ENCODE measurements around the gene ATG9B.

DNA sequence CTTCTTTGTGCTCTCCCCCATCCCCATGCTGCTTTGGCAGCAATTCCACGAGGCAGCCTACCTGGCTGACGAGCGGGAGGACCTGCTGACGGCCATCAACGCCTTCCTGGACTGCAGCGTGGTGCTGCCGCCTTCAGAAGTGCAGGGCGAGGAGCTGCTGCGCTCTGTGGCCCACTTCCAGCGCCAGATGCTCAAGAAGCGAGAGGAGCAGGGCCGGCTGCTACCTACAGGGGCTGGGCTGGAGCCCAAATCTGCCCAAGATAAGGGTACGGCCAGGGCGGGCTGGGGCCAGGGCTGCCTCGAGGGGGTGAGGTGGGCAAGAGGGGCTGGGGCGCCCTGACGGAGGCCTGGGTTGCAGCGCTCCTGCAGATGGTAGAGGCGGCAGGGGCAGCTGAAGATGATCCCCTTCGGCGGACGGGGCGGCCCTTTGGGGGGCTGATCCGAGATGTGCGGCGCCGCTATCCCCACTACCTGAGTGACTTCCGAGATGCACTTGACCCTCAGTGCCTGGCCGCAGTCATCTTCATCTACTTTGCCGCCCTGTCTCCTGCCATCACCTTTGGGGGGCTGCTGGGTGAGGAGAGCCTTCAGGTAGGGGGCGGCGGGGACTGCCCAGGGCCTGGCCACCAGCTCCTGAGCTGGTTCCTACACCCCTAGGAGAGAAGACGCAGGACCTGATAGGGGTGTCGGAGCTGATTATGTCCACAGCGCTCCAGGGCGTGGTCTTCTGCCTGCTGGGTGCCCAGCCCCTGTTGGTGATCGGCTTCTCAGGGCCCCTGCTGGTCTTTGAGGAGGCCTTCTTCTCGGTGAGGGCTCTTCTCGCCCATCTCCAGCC, 47.0 kb upstream of the ATG9B start:
- no peak for TF ChIP-seq SIN3A (IDR thresholded peaks at IDR 0.05; ENCODE audit: borderline replicate concordance, low read depth, low read length)
- TF ChIP-seq, protein P1, sequence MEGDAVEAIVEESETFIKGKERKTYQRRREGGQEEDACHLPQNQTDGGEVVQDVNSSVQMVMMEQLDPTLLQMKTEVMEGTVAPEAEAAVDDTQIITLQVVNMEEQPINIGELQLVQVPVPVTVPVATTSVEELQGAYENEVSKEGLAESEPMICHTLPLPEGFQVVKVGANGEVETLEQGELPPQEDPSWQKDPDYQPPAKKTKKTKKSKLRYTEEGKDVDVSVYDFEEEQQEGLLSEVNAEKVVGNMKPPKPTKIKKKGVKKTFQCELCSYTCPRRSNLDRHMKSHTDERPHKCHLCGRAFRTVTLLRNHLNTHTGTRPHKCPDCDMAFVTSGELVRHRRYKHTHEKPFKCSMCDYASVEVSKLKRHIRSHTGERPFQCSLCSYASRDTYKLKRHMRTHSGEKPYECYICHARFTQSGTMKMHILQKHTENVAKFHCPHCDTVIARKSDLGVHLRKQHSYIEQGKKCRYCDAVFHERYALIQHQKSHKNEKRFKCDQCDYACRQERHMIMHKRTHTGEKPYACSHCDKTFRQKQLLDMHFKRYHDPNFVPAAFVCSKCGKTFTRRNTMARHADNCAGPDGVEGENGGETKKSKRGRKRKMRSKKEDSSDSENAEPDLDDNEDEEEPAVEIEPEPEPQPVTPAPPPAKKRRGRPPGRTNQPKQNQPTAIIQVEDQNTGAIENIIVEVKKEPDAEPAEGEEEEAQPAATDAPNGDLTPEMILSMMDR (IDR thresholded peaks at IDR 0.05) = no peak
- no peak for TF ChIP-seq RAD21 (IDR thresholded peaks at IDR 0.05; ENCODE audit: low read length)
- no peak for TF ChIP-seq POLR2AphosphoS5 (IDR thresholded peaks at IDR 0.05; ENCODE audit: low read depth, low read length)
- no peak for TF ChIP-seq EP300 (IDR thresholded peaks at IDR 0.05; ENCODE audit: borderline replicate concordance in 1 of 2, low read depth in 1 of 2, low read length in 1 of 2)
- TF ChIP-seq NRF1 (IDR thresholded peaks at IDR 0.05; ENCODE audit: low read depth, low read length) = no peak
- TF ChIP-seq SMC3 (IDR thresholded peaks at IDR 0.05; ENCODE audit: low read depth, low read length) = no peak
- no peak for TF ChIP-seq MAX (IDR thresholded peaks at IDR 0.05; ENCODE audit: low read depth)
- TF ChIP-seq YY1 (IDR thresholded peaks at IDR 0.05; ENCODE audit: low read depth) = no peak
- TF ChIP-seq TEAD4 (IDR thresholded peaks at IDR 0.05; ENCODE audit: borderline replicate concordance, insufficient read depth) = no peak
- TF ChIP-seq, protein P2, sequence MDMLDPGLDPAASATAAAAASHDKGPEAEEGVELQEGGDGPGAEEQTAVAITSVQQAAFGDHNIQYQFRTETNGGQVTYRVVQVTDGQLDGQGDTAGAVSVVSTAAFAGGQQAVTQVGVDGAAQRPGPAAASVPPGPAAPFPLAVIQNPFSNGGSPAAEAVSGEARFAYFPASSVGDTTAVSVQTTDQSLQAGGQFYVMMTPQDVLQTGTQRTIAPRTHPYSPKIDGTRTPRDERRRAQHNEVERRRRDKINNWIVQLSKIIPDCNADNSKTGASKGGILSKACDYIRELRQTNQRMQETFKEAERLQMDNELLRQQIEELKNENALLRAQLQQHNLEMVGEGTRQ (IDR thresholded peaks at IDR 0.05; ENCODE audit: borderline replicate concordance, low read depth, low read length) = no peak
- TF ChIP-seq TCF12 (IDR thresholded peaks at IDR 0.05) = no peak
